MM.1S (cell line): ENCODE results near the gene NNAT.

ENCODE experiments used
- DNase-seq: peaks from one replicate; pipeline ENCODE4 v3.0.0-alpha.2; 2015
- H2AFZ ChIP-seq: fragments of 300-600 bp; sonication (generic); 2 replicates; pipeline ENCODE4 v1.6.0; 2016; ENCODE audit warnings: antibody characterized with exemption, low read length
- H3F3A ChIP-seq: fragments of 300-600 bp; sonication (generic); 2 replicates; pipeline ENCODE4 v1.6.1; 2016; ENCODE audit warnings: mild to moderate bottlenecking, antibody characterized with exemption, low read length, moderate library complexity, mixed read lengths; ENCODE audit not compliant: insufficient read depth
- H3K27ac ChIP-seq: fragments of 300-600 bp; sonication (generic); 2 replicates; pipeline ENCODE4 v1.5.1; 2016; ENCODE audit warnings: mild to moderate bottlenecking, low read length
- H3K27me3 ChIP-seq: fragments of 300-600 bp; sonication (generic); replicated peaks from 2 replicates; pipeline ENCODE4 v1.6.0; 2016; ENCODE audit warnings: low read length; ENCODE audit not compliant: insufficient read depth
- H3K36me3 ChIP-seq: fragments of 300-600 bp; sonication (generic); replicated peaks from 2 replicates; pipeline ENCODE4 v1.6.1; 2016; ENCODE audit warnings: mild to moderate bottlenecking, low read length, mixed read lengths; ENCODE audit not compliant: insufficient read depth
- H3K4me1 ChIP-seq: fragments of 300-600 bp; sonication (generic); 2 replicates; pipeline ENCODE4 v1.6.1; 2016; ENCODE audit warnings: low read length, mixed read lengths
- H3K4me2 ChIP-seq: fragments of 300-600 bp; sonication (generic); 2 replicates; pipeline ENCODE4 v1.6.0; 2016; ENCODE audit warnings: low read depth, low read length
- H3K4me3 ChIP-seq: fragments of 300-600 bp; sonication (generic); 2 replicates; pipeline ENCODE4 v1.5.1; 2016; ENCODE audit warnings: low read length, mixed read lengths
- H3K79me2 ChIP-seq: fragments of 300-600 bp; sonication (generic); 2 replicates; pipeline ENCODE4 v1.6.1; 2016; ENCODE audit warnings: mixed run types, low read length, mixed read lengths
- H3K9ac ChIP-seq: fragments of 300-600 bp; sonication (generic); 2 replicates; pipeline ENCODE4 v1.6.1; 2016; ENCODE audit warnings: low read length, mixed read lengths
- H3K9me2 ChIP-seq: fragments of 300-600 bp; sonication (generic); replicated peaks from 2 replicates; pipeline ENCODE4 v1.6.1; 2016; ENCODE audit warnings: mild to moderate bottlenecking, low read length, mixed read lengths; ENCODE audit not compliant: insufficient read depth
- H3K9me3 ChIP-seq: fragments of 300-600 bp; sonication (generic); replicated peaks from 2 replicates; pipeline ENCODE4 v1.6.1; 2016; ENCODE audit warnings: mild to moderate bottlenecking, low read length, mixed read lengths; ENCODE audit not compliant: insufficient read depth
- H4K20me1 ChIP-seq: fragments of 300-600 bp; sonication (generic); 2 replicates; pipeline ENCODE4 v1.6.1; 2016; ENCODE audit warnings: mild to moderate bottlenecking, low read length, moderate library complexity, mixed read lengths; ENCODE audit not compliant: insufficient read depth
- EZH2 ChIP-seq: fragments of 300-600 bp; sonication (generic); optimal IDR thresholded peaks from 2 replicates; pipeline ENCODE3; 2017; ENCODE audit warnings: low read depth, mild to moderate bottlenecking, antibody characterized with exemption, low read length, mixed read lengths
- EZH2phosphoT487 ChIP-seq: fragments of 300-600 bp; sonication (generic); IDR thresholded peaks from 2 replicates; pipeline ENCODE4 v1.6.1; 2018; ENCODE audit warnings: antibody characterized with exemption, low read length
- TF ChIP-seq, protein P1 (sequence below): fragments of 300-600 bp; sonication (generic); IDR thresholded peaks from 2 replicates; pipeline ENCODE4 v1.5.1; 2016; ENCODE audit warnings: antibody characterized with exemption, low read length, mixed read lengths

NNAT gene

GRCh38 chr20:37529214-37529967, 8.3 kb downstream of the NNAT start:
- Histone ChIP-seq H3K9ac (no peak overlapping the region), H3K9me2 (no peaks in the 10 kb centered on the region), H3K4me2 (no peak overlapping the region), H3K79me2 (peaks cover 22% of the 10 kb centered on the region), H2AFZ (no peak overlapping the region), H3K4me3 (no peak overlapping the region), H4K20me1 (no peaks in the 10 kb centered on the region), H3F3A (peaks cover 5% of the 10 kb centered on the region; the same call in 1 of the 2 replicates), H3K9me3 (no peaks in the 10 kb centered on the region), H3K27me3 (no peaks in the 10 kb centered on the region), H3K4me1 (peaks cover 28% of the 10 kb centered on the region), H3K36me3 (no peaks in the 10 kb centered on the region), H3K27ac (no peak overlapping the region)
- no peak for TF ChIP-seq EZH2
- TF ChIP-seq, protein P1, sequence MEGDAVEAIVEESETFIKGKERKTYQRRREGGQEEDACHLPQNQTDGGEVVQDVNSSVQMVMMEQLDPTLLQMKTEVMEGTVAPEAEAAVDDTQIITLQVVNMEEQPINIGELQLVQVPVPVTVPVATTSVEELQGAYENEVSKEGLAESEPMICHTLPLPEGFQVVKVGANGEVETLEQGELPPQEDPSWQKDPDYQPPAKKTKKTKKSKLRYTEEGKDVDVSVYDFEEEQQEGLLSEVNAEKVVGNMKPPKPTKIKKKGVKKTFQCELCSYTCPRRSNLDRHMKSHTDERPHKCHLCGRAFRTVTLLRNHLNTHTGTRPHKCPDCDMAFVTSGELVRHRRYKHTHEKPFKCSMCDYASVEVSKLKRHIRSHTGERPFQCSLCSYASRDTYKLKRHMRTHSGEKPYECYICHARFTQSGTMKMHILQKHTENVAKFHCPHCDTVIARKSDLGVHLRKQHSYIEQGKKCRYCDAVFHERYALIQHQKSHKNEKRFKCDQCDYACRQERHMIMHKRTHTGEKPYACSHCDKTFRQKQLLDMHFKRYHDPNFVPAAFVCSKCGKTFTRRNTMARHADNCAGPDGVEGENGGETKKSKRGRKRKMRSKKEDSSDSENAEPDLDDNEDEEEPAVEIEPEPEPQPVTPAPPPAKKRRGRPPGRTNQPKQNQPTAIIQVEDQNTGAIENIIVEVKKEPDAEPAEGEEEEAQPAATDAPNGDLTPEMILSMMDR, result peak; percentile 17
- DNase-seq, result no peak

DNA sequence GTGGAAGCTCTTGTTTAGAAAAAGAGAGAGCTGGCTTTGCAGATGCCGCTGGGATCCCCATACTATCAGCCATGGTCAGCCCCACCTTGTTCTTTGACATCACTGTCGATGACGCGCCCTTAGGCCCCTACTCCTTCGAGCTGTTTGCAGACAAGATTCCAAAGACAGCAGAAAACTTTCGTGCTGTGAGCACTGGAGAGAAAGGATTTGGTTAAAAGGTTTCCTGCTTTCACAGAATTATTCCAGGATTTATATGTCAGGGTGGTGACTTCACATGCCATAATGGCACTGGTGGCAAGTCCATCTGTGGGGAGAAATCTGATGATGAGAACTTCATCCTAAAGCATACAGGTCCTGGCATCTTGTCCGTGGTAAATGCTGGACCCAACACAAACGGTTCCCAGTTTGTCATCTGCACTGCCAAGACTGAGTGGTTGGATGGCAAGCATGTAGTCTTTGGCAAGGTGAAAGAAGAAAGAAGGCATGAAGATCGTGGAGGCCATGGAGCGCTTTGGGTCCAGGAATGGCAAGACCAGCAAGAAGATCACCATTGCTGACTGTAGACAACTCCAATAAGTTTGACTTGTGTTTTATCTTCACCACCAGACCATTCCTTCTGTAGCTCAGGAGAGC, 9.0 kb downstream of the NNAT start:
- Histone ChIP-seq H3K36me3 (no peaks in the 10 kb centered on the region), H3K79me2 (peaks cover 21% of the 10 kb centered on the region), H4K20me1 (no peaks in the 10 kb centered on the region), H3K9me3 (no peaks in the 10 kb centered on the region), H3K9ac (no peak overlapping the region), H3K4me2 (no peak overlapping the region), H3K27ac (no peak overlapping the region), H3K4me3 (no peak overlapping the region), H3F3A (peaks cover 3% of the 10 kb centered on the region; the same call in 1 of the 2 replicates), H2AFZ (no peak overlapping the region), H3K9me2 (no peaks in the 10 kb centered on the region), H3K27me3 (no peaks in the 10 kb centered on the region), H3K4me1 (peaks cover 26% of the 10 kb centered on the region)
- no peak for DNase-seq
- TF ChIP-seq, protein P1, result no peak
- no peak for TF ChIP-seq EZH2
- no peak for TF ChIP-seq EZH2phosphoT487

- Histone ChIP-seq H3K4me3 (no peak overlapping the region), H3K27me3 (no peaks in the 10 kb centered on the region), H3F3A (no peaks in the 10 kb centered on the region; the same call in 1 of the 2 replicates), H3K4me1 (peaks cover 26% of the 10 kb centered on the region), H3K79me2 (peaks cover 18% of the 10 kb centered on the region), H3K27ac (no peak overlapping the region), H3K36me3 (no peaks in the 10 kb centered on the region), H3K4me2 (no peak overlapping the region), H3K9me3 (no peaks in the 10 kb centered on the region), H3K9ac (no peak overlapping the region), H3K9me2 (no peaks in the 10 kb centered on the region), H2AFZ (no peak overlapping the region), H4K20me1 (no peaks in the 10 kb centered on the region)
- TF ChIP-seq, protein P1, result no peak
- TF ChIP-seq EZH2 (no peak), EZH2phosphoT487 (no peak)
- no peak for DNase-seq
Measured at GRCh38 chr20:37530696-37531095, 9.6 kb downstream of the NNAT start.
